NT2/D1 (cell line): ENCODE data around the gene MSH5.
A peak's percentile ranks its signal among the peaks of the same experiment; 100 is the strongest.
"Not testable (repeated sequence)": the region's sequence is repeated elsewhere in the genome, so short reads cannot be mapped to it uniquely, and the experiment has no call there.

Experiments
- DNase-seq: peaks from one replicate; pipeline ENCODE4 v3.0.0-alpha.2; 2011; ENCODE audit warnings: low read depth, low spot score
- H3K27me3 ChIP-seq: 2 replicates; pipeline ENCODE4 v1.6.0; 2011; ENCODE audit warnings: mild to moderate bottlenecking; ENCODE audit not compliant: insufficient read length, insufficient read depth
- H3K36me3 ChIP-seq: 2 replicates; pipeline ENCODE4 v1.6.1; 2011; ENCODE audit warnings: mild to moderate bottlenecking, low read length, mixed read lengths; ENCODE audit not compliant: insufficient read depth, insufficient read length
- H3K4me1 ChIP-seq: 2 replicates; pipeline ENCODE4 v1.5.1; 2011; ENCODE audit not compliant: insufficient read depth, insufficient read length
- H3K4me3 ChIP-seq: 2 replicates; pipeline ENCODE4 v1.5.1; 2011; ENCODE audit warnings: low read depth; ENCODE audit not compliant: insufficient read length
- H3K9ac ChIP-seq: 2 replicates; pipeline ENCODE4 v1.6.0; 2011; ENCODE audit warnings: low read depth; ENCODE audit not compliant: insufficient read length
- H3K9me3 ChIP-seq: 2 replicates; pipeline ENCODE4 v1.5.1; 2011; ENCODE audit warnings: mild to moderate bottlenecking, low read length; ENCODE audit not compliant: insufficient read depth
- SUZ12 ChIP-seq: IDR thresholded peaks from 2 replicates; pipeline ENCODE4 v1.6.1; 2011; ENCODE audit not compliant: insufficient read length, insufficient read depth; ENCODE audit errors: extremely low read depth
- YY1 ChIP-seq: IDR thresholded peaks from 2 replicates; pipeline ENCODE4 v1.6.1; 2011; ENCODE audit not compliant: insufficient read length, insufficient read depth
- ZNF274 ChIP-seq: IDR thresholded peaks from 2 replicates; pipeline ENCODE4 v1.6.1; 2011; ENCODE audit warnings: mild to moderate bottlenecking, low read depth, low read length

Gene MSH5

GRCh38 chr6:31806470-31807272 is 66.9 kb downstream of the MSH5 start, which contains the start of gene LSM2:
Gene LSM2 (minus strand): TSS chr6:31806966. CDS start chr6:31806757, 209 bp downstream.
- peak within 1 kb of the TSS; percentile 97 for H3K9ac ChIP-seq
- H3K9me3 ChIP-seq = no peaks in the 10 kb centered on the region
- no peaks in the 10 kb centered on the region for H3K4me1 ChIP-seq
- TF ChIP-seq SUZ12 (no peak), YY1 (no peak), ZNF274 (no peak)
- H3K27me3 ChIP-seq = no peaks in the 10 kb centered on the region
- H3K4me3 ChIP-seq = peak within 1 kb of the TSS; percentile 82
- H3K36me3 ChIP-seq = peaks cover 22% of the 10 kb centered on the region
- peak; percentile 87 for DNase-seq

GRCh38 chr6:31808599-31808998 is 68.8 kb downstream of the MSH5 start:
- H3K4me3 ChIP-seq, H3K9ac ChIP-seq, H3K9me3 ChIP-seq, H3K4me1 ChIP-seq, H3K27me3 ChIP-seq, H3K36me3 ChIP-seq, DNase-seq: not testable (repeated sequence)

- TF ChIP-seq SUZ12 (no peak), YY1 (no peak), ZNF274 (no peak)
- H3K36me3 ChIP-seq = no peaks in the 10 kb centered on the region
- no peak for DNase-seq
- no peak overlapping the region for H3K4me3 ChIP-seq
- H3K27me3 ChIP-seq = no peaks in the 10 kb centered on the region
- no peaks in the 10 kb centered on the region for H3K4me1 ChIP-seq
- H3K9me3 ChIP-seq = no peaks in the 10 kb centered on the region
- no peak overlapping the region for H3K9ac ChIP-seq
Observed at GRCh38 chr6:31811645-31812044, 71.8 kb downstream of the MSH5 start.
